HepG2 (cell line): ENCODE results near the gene C5AR2. TPM values are rescaled to one million over a fixed set of nuclear protein-coding genes. Genes with fewer than 3 reads are reported as not detected.

Experiments used
- BRCA1 ChIP-seq: sonication (generic); formaldehyde crosslinking; IDR thresholded peaks from 2 replicates; pipeline ENCODE4 v1.4.0; 2020; ENCODE audit warnings: missing genetic modification reagents
- ETS1 ChIP-seq: sonication (generic); formaldehyde crosslinking; IDR thresholded peaks from 2 replicates; pipeline ENCODE4 v1.4.0; 2020; ENCODE audit warnings: missing genetic modification reagents
- GRHL1 ChIP-seq: sonication (generic); formaldehyde crosslinking; conservative IDR thresholded peaks from 2 replicates; pipeline ENCODE4 v1.8.0; 2022; ENCODE audit warnings: missing genetic modification reagents
- HDAC2 ChIP-seq: sonication (generic); formaldehyde crosslinking; IDR thresholded peaks from 2 replicates; pipeline ENCODE4 v1.4.0; 2020; ENCODE audit warnings: missing genetic modification reagents
- HDAC6 ChIP-seq: fragments of 200-600 bp; sonication (generic); IDR thresholded peaks from 2 replicates; pipeline ENCODE4 v1.7.0; 2017; ENCODE audit warnings: mild to moderate bottlenecking, antibody characterized with exemption, low read length, low read depth
- PRDM4 ChIP-seq: sonication (generic); formaldehyde crosslinking; IDR thresholded peaks from 2 replicates; pipeline ENCODE4 v1.9.0; 2021; ENCODE audit warnings: missing genetic modification reagents, borderline replicate concordance
- PRPF4 ChIP-seq: fragments of 200-400 bp; formaldehyde crosslinking; IDR thresholded peaks from 2 replicates; pipeline ENCODE4 v1.6.1; 2016; ENCODE audit warnings: low read length, low read depth; ENCODE audit not compliant: poor library complexity, severe bottlenecking
- RFX3 ChIP-seq: IDR thresholded peaks from 2 replicates; pipeline ENCODE4 v1.6.1; 2016; ENCODE audit warnings: missing biosample characterization, missing genetic modification reagents
- SAFB2 ChIP-seq: sonication (generic); formaldehyde crosslinking; IDR thresholded peaks from 2 replicates; pipeline ENCODE4 v1.5.1; 2020; ENCODE audit warnings: missing genetic modification reagents, low read depth, mild to moderate bottlenecking, borderline replicate concordance
- SNAPC2 ChIP-seq: sonication (generic); formaldehyde crosslinking; IDR thresholded peaks from 2 replicates; pipeline ENCODE4 v1.8.1; 2022; ENCODE audit warnings: mild to moderate bottlenecking, missing genetic modification reagents
- TBL1XR1 ChIP-seq: fragments of 150-350 bp; IDR thresholded peaks from 2 replicates; pipeline ENCODE4 v1.6.1; 2014; ENCODE audit warnings: borderline replicate concordance, low read length; ENCODE audit not compliant: partially characterized antibody
- YY1 ChIP-seq: IDR thresholded peaks from 2 replicates; pipeline ENCODE4 v1.6.1; 2011; ENCODE audit warnings: low read length, low read depth, moderate library complexity, mild to moderate bottlenecking; ENCODE audit not compliant: insufficient read depth, insufficient replicate concordance
- ZBTB7A ChIP-seq: sonication (generic); formaldehyde crosslinking; IDR thresholded peaks from 2 replicates; pipeline ENCODE4 v1.8.0; 2022; ENCODE audit warnings: mild to moderate bottlenecking, missing genetic modification reagents
- ZC3H4 ChIP-seq: sonication (generic); formaldehyde crosslinking; IDR thresholded peaks from 2 replicates; pipeline ENCODE4 v1.4.0; 2020; ENCODE audit warnings: missing genetic modification reagents, borderline replicate concordance
- ZFYVE20 ChIP-seq: sonication (generic); formaldehyde crosslinking; IDR thresholded peaks from 2 replicates; pipeline ENCODE4 v1.8.0; 2023; ENCODE audit warnings: low read depth, mild to moderate bottlenecking, moderate library complexity, missing genetic modification reagents, borderline replicate concordance
- ZMYM4 ChIP-seq: sonication (generic); formaldehyde crosslinking; IDR thresholded peaks from 2 replicates; pipeline ENCODE4 v1.8.1; 2023; ENCODE audit warnings: mild to moderate bottlenecking, missing genetic modification reagents
- ZNF674 ChIP-seq: sonication (generic); formaldehyde crosslinking; IDR thresholded peaks from 2 replicates; pipeline ENCODE4 v1.5.0; 2020; ENCODE audit warnings: low read depth, mild to moderate bottlenecking, missing genetic modification reagents
- ZNF720 ChIP-seq: sonication (generic); formaldehyde crosslinking; IDR thresholded peaks from 2 replicates; pipeline ENCODE4 v1.4.0; 2020; ENCODE audit warnings: missing genetic modification reagents
- ZNF761 ChIP-seq: sonication (generic); formaldehyde crosslinking; conservative IDR thresholded peaks from 2 replicates; pipeline ENCODE4 v1.4.0; 2020; ENCODE audit warnings: mild to moderate bottlenecking, missing genetic modification reagents
- polyA plus RNA-seq, 8 experiments: library from polyadenylated mRNA; depleted of rRNA in 3 of 8; stranded (reverse) in 7 of 8; unstranded in 1 of 8; fragments of >200 nt; fragmentation: Illumina TruSeq in 4 of 8; extraction: Trizol in 4 of 8; gene quantifications; 2 replicates each; pipeline versions ENCODE4 v1.2.1 to v1.2.3, GENCODE V29; 2011 to 2016; ENCODE audit warnings: low read depth in 4 of 8, missing spikeins in 1 of 8, mixed read lengths in 1 of 8; ENCODE audit not compliant: insufficient read depth in 1 of 8
- total RNA-seq, 5 experiments: library from RNA; depleted of rRNA; stranded (reverse); fragments of >200 nt; fragmentation: Illumina TruSeq; extraction: Trizol; gene quantifications; 2 replicates each; pipeline ENCODE4 v1.2.3, GENCODE V29; 2016; ENCODE audit warnings: low read depth in 1 of 5
- TF ChIP-seq, protein P1 (sequence below): sonication (generic); formaldehyde crosslinking; IDR thresholded peaks from 2 replicates; pipeline ENCODE4 v1.8.1; 2023; ENCODE audit warnings: missing genetic modification reagents, inconsistent platforms, borderline replicate concordance
- TF ChIP-seq, protein P2 (sequence below): sonication (generic); formaldehyde crosslinking; IDR thresholded peaks from 2 replicates; pipeline ENCODE4 v1.4.0; 2020; ENCODE audit warnings: missing genetic modification reagents, mild to moderate bottlenecking, borderline replicate concordance

C5AR2 gene
- total and polyA plus RNA-seq, 2 of the 13 experiments (the other 11 are each of a cell fraction or from before 2014, with no cell fraction given), result 0.09 to 0.24 TPM

DNA sequence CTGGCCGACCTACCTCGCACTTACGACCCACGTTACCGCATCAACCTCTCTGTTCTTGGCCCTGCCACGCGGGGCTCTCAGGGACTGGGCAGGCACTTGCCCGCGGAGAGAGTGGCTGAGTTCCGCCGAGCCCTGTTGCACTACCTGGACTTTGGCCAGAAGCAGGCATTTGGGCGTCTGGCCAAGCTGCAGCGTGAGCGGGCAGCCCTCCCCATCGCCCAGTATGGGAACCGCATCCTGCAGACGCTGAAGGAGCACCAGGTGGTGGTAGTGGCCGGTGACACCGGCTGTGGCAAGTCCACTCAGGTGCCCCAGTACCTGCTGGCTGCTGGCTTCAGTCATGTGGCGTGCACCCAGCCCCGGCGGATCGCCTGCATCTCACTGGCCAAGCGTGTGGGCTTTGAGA, 21.3 kb downstream of the C5AR2 start (continued):
- no peak for TF ChIP-seq ZFYVE20 (CRISPR knock-in tag)
- TF ChIP-seq SAFB2 (CRISPR knock-in tag), result peak; percentile 52; the same call in 1 of the 2 replicates
- TF ChIP-seq ZBTB7A, result no peak
- TF ChIP-seq ETS1 (CRISPR knock-in tag), result no peak
- no peak for TF ChIP-seq ZNF674 (CRISPR knock-in tag)
- peak; percentile 57; the same call in 1 of the 2 replicates for TF ChIP-seq ZMYM4
- no peak for TF ChIP-seq ZC3H4 (CRISPR knock-in tag)
- TF ChIP-seq, protein P1, sequence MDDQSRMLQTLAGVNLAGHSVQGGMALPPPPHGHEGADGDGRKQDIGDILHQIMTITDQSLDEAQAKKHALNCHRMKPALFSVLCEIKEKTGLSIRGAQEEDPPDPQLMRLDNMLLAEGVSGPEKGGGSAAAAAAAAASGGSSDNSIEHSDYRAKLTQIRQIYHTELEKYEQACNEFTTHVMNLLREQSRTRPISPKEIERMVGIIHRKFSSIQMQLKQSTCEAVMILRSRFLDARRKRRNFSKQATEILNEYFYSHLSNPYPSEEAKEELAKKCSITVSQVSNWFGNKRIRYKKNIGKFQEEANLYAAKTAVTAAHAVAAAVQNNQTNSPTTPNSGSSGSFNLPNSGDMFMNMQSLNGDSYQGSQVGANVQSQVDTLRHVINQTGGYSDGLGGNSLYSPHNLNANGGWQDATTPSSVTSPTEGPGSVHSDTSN (CRISPR knock-in tag), result no peak
- no peak for TF ChIP-seq PRDM4
- no peak for TF ChIP-seq PRPF4
- no peak for TF ChIP-seq SNAPC2 (CRISPR knock-in tag)
- TF ChIP-seq HDAC2 (CRISPR knock-in tag), result peak; percentile 71; the same call in 1 of the 2 replicates
- no peak for TF ChIP-seq HDAC6
- TF ChIP-seq TBL1XR1, result no peak
- TF ChIP-seq, protein P2, sequence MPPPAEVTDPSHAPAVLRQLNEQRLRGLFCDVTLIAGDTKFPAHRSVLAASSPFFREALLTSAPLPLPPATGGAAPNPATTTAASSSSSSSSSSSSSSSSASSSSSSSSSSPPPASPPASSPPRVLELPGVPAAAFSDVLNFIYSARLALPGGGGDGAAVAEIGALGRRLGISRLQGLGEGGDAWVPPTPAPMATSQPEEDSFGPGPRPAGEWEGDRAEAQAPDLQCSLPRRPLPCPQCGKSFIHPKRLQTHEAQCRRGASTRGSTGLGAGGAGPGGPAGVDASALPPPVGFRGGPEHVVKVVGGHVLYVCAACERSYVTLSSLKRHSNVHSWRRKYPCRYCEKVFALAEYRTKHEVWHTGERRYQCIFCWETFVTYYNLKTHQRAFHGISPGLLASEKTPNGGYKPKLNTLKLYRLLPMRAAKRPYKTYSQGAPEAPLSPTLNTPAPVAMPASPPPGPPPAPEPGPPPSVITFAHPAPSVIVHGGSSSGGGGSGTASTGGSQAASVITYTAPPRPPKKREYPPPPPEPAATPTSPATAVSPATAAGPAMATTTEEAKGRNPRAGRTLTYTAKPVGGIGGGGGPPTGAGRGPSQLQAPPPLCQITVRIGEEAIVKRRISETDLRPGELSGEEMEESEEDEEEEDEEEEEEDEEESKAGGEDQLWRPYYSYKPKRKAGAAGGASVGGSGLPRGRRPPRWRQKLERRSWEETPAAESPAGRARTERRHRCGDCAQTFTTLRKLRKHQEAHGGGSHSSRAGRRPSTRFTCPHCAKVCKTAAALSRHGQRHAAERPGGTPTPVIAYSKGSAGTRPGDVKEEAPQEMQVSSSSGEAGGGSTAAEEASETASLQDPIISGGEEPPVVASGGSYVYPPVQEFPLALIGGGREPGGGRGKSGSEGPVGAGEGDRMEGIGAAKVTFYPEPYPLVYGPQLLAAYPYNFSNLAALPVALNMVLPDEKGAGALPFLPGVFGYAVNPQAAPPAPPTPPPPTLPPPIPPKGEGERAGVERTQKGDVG (CRISPR knock-in tag), result peak; percentile 97
- no peak for TF ChIP-seq ZNF761 (CRISPR knock-in tag)
- no peak for TF ChIP-seq GRHL1 (CRISPR knock-in tag)
- TF ChIP-seq BRCA1 (CRISPR knock-in tag), result no peak
- TF ChIP-seq ZNF720 (CRISPR knock-in tag), result no peak
- TF ChIP-seq YY1, result no peak
- no peak for TF ChIP-seq RFX3 (CRISPR knock-in tag)
